Cardiac ventricle fibroblast (primary cell): Measurements from ENCODE around the gene KRT74. TPM values are rescaled to one million over a fixed set of nuclear protein-coding genes. Genes with fewer than 3 reads are reported as not detected.

ENCODE experiments used
- total RNA-seq: library from RNA; depleted of rRNA; stranded (reverse); fragments of >200 nt; gene quantifications from 2 replicates; pipeline ENCODE4 v1.2.3, GENCODE V29; 2015

Gene KRT74
- not detected in 2 replicates for total RNA-seq

DNA sequence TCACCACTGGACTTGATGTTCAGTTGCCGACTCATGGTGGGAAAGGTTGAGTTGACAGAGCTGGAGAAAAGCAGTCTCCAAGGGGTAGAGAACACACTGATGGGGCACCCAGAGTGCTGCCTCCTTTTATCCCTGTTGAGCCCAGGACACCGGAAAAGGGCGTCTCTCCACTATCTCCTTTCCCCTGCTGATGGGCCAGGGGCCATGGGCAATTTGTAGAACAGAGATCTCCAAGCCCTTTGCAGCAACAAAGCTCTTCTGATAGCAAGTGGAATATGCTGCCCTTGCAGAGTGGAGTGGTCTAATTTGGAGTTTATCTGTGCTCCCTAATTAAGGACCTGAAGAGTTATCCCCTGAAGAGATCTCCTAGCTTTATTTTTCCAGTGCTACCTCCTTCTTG lies at the start of gene KRT74:
Gene KRT74 (minus strand): TSS at position 101 of the 400 bp plus-strand sequence. CDS start 66 bp downstream, at position 35.

DNA sequence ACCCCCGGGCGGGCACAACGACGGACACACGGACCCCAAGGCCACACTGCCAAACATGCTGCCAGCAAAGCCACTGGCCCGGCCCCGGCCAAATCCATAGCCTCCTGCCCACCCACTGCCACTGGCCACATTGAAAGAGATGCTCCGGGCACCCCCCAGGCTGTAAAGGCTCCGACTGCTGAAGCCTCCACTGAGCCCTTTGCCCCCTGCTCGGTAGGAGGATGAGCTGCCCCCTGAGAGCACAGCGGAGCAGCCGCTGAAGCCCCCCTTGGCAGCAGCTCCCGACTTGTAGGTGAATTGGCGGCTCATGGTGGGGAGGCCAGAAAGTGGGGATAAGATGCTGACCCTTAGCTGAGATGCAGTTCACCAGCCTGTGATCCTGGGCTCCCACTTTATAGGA lies 44.6 kb upstream of the KRT74 start, which contains the start of gene KRT73:
Gene KRT73 (minus strand): TSS at position 344 of the 400 bp plus-strand sequence. CDS start 35 bp downstream, at position 309.

DNA sequence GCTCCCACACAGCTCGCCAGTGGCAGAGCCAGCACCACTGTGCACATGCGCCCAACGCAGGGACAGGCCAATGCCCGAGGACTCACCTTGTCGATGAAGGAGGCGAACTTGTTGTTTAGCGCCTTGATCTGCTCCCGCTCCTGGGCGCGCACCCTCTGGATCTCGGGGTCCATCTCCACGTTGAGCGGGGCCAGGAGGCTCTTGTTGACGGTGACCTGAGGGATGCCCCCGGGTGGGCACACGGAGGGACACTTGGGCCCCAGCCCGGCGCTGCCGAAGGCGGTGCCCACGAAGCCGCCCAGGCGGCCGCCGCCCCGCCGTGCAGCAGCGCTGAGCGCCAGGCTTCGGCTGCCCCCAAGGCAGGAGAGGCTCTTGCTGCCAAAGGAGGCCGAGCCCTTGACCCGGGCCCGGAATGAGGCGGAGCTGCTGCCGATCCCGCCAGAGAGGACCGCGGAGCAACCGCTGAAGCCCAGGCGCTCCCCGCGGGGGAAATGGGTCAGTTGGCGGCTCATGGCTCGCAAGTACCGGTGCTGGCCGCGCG lies 27.4 kb upstream of the KRT74 start, which contains the start of gene KRT72:
Gene KRT72 (minus strand): TSS at position 523 of the 541 bp plus-strand sequence. CDS start 11 bp downstream, at position 512.

DNA sequence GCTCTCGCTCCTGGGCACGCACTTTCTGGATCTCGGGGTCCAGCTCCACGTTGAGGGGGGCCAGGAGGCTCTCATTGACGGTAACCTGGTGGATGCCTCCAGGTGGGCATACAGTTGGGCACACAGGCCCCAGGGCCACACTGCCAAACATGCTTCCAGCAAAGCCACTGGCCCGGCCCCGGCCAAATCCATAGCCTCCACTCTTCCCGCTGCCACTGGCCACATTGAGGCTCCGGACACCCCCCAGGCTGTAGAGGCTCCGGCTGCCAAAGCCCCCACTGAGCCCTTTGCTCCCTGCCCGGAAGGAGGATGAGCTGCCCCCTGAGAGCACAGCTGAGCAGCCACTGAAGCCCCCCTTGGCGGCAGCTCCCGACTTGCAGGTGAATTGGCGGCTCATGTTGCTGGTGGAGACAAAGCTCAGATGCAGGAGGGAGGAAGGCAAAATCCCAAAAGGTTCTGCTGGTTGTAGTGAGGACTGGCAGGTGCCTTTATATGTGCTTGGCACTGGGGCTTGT lies 20.9 kb downstream of the KRT74 start, which contains the start of gene KRT71:
Gene KRT71 (minus strand): TSS at position 465 of the 515 bp plus-strand sequence. CDS start 68 bp downstream, at position 397.

DNA sequence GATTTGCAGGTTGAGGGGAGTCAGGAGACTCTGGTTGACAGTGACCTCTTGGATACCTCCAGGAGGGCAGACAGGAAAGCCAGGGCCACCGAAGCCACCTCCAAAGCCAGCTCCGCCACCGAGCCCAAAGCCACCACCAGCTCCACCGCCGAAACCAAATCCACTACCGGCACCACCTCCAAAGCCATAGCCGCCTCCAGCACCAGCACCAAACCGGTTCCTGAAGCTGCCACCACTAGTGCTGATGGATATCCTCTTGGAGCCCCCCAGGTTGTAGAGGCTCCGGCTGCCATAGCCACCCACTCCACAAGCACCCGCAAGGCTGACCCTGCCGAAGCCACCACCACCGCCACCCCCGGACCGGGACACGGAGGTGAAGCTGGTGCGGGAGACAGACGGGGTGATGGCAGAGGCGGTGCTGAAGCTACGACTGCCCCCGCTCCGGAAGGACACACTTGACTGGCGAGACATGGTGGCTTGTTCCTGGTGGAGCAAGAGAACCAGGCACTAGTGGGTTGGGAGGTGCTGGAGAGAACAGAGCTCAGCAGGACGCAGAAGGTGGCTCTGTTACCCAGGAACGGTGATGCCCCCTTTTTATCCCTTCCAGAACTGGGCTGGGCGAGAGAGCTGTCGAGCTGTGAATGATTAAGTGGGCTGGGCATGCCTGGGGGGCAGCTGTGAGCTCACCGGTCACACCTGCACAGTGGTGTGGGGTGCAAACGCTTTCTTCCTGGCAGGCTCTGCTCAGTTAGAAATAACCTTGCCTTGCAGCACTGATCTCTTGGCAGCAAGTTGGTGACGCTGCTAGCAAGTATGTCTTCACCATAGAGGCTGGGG lies 53.6 kb downstream of the KRT74 start, which contains the start of gene KRT5:
Gene KRT5 (minus strand): TSS at position 569 of the 837 bp plus-strand sequence. CDS start 98 bp downstream, at position 471.

Other genes with a start within 250 kb of the KRT74 start
- gene KRT85, start 206.4 kb downstream of the KRT74 start, total RNA-seq = not detected in 2 replicates
- gene KRT84, start 188.2 kb downstream of the KRT74 start, total RNA-seq = not detected in 2 replicates
- gene KRT82, start 167.5 kb downstream of the KRT74 start, total RNA-seq = not detected in 2 replicates
- gene KRT75, start 139.5 kb downstream of the KRT74 start, total RNA-seq = not detected in 2 replicates
- gene KRT6B, start 121.7 kb downstream of the KRT74 start, total RNA-seq = not detected in 2 replicates
- gene KRT6C, start 100.0 kb downstream of the KRT74 start, total RNA-seq = not detected in 2 replicates
- 0.37 and 14.0 TPM in 2 replicates for gene KRT6A, start 80.6 kb downstream of the KRT74 start, total RNA-seq
- 0.78 and 1.4 TPM in 2 replicates for gene KRT5, start 53.4 kb downstream of the KRT74 start, total RNA-seq
- not detected in 2 replicates for gene KRT71, start 20.7 kb downstream of the KRT74 start, total RNA-seq
- gene KRT72, start 27.6 kb upstream of the KRT74 start, total RNA-seq = not detected in 2 replicates
- gene KRT73, start 44.7 kb upstream of the KRT74 start, total RNA-seq = not detected in 2 replicates
- gene KRT2, start 78.4 kb upstream of the KRT74 start, total RNA-seq = not detected in 2 replicates
- not detected in 2 replicates for gene KRT1, start 106.6 kb upstream of the KRT74 start, total RNA-seq
- gene KRT77, start 129.7 kb upstream of the KRT74 start, total RNA-seq = not detected in 2 replicates
- gene KRT76, start 203.5 kb upstream of the KRT74 start, total RNA-seq = not detected in 2 replicates
- gene KRT3, start 222.3 kb upstream of the KRT74 start, total RNA-seq = not detected in 2 replicates
- not detected in 2 replicates for gene KRT4, start 240.3 kb upstream of the KRT74 start, total RNA-seq